Choroid plexus epithelial cell (primary cell): ENCODE results near the gene ID1.

Source experiments
- DNase-seq: peaks from one replicate; pipeline ENCODE4 v3.0.0-alpha.2; 2010; ENCODE audit warnings: low read depth
- H3K4me3 ChIP-seq: 2 replicates; pipeline ENCODE4 v1.5.1; 2011; ENCODE audit warnings: low read depth, mild to moderate bottlenecking, control low read depth, low read length, moderate library complexity
- TF ChIP-seq, protein P1 (sequence below): conservative IDR thresholded peaks from 2 replicates; pipeline ENCODE4 v1.5.1; 2011; ENCODE audit warnings: low read depth, mild to moderate bottlenecking, control low read depth, inconsistent platforms, low read length, moderate library complexity

The ID1 gene

GRCh38 chr20:31580706-31581105 is 24.4 kb upstream of the ID1 start:
- H3K4me3 ChIP-seq = no peak overlapping the region
- DNase-seq = no peak
- TF ChIP-seq, protein P1, sequence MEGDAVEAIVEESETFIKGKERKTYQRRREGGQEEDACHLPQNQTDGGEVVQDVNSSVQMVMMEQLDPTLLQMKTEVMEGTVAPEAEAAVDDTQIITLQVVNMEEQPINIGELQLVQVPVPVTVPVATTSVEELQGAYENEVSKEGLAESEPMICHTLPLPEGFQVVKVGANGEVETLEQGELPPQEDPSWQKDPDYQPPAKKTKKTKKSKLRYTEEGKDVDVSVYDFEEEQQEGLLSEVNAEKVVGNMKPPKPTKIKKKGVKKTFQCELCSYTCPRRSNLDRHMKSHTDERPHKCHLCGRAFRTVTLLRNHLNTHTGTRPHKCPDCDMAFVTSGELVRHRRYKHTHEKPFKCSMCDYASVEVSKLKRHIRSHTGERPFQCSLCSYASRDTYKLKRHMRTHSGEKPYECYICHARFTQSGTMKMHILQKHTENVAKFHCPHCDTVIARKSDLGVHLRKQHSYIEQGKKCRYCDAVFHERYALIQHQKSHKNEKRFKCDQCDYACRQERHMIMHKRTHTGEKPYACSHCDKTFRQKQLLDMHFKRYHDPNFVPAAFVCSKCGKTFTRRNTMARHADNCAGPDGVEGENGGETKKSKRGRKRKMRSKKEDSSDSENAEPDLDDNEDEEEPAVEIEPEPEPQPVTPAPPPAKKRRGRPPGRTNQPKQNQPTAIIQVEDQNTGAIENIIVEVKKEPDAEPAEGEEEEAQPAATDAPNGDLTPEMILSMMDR = no peak

DNA sequence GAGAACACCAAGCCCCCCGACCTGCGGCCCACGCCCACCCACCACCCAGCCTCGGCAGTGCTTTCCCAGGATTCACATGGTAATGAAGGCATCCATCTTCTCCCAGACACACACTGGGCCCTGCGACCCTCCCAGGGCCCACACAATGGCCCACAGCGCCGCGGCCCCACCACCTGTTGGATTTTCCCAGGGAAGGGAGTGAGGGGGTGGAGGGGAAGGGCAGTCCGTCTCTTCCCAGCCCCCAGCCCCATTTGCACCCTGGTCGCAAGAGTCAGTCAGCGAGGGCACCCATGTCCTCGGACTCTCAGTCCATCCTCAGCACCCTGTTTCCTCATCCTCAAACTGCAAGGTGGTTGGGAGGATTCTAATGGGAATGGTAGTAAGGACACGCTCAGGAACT is 23.7 kb upstream of the ID1 start:
- DNase-seq = no peak
- TF ChIP-seq, protein P1 = no peak
- no peak overlapping the region for H3K4me3 ChIP-seq

GRCh38 chr20:31587545-31588389 is 17.3 kb upstream of the ID1 start:
- TF ChIP-seq, protein P1 = no peak
- peak overlapping the region; percentile 55 for H3K4me3 ChIP-seq
- peak; percentile 58 for DNase-seq

- no peak overlapping the region for H3K4me3 ChIP-seq
- TF ChIP-seq, protein P1 = no peak
- no peak for DNase-seq
These were observed 14.3 kb upstream of the ID1 start for GRCh38 chr20:31590717-31591225.

- DNase-seq = peak; percentile 85
- H3K4me3 ChIP-seq = no peak overlapping the region
- TF ChIP-seq, protein P1 = peak; percentile 23
These were observed 11.7 kb upstream of the ID1 start for GRCh38 chr20:31593221-31594001.

- TF ChIP-seq, protein P1 = no peak
- H3K4me3 ChIP-seq = no peak overlapping the region
- DNase-seq = no peak
These were observed 11.0 kb upstream of the ID1 start for GRCh38 chr20:31594002-31594557.
